GM18507 (cell line): ENCODE results near the gene MAP4K1.
A peak's percentile ranks its signal among the peaks of the same experiment; 100 is the strongest.
"Not testable (repeated sequence)": the region's sequence is repeated elsewhere in the genome, so short reads cannot be mapped to it uniquely, and the experiment has no call there.

ENCODE experiments used
- DNase-seq: peaks from one replicate; pipeline ENCODE4 v3.0.0; 2011; ENCODE audit warnings: low read depth; ENCODE audit not compliant: insufficient read length; ENCODE audit errors: extremely low spot score
- FAIRE-seq: peaks from 2 replicates; lab custom pipeline; 2011; peaks lifted over from hg19 to GRCh38; lab: Jason Lieb, UNC

Gene MAP4K1

GRCh38 chr19:38554676-38555141, 63.0 kb downstream of the MAP4K1 start:
- DNase-seq, result no peak
- peak; percentile 77 for FAIRE-seq

- not testable (repeated sequence) for DNase-seq, FAIRE-seq
Observed at GRCh38 chr19:38553239-38553638, 64.5 kb downstream of the MAP4K1 start.

GRCh38 chr19:38551450-38551813, 66.3 kb downstream of the MAP4K1 start:
- DNase-seq, result peak; percentile 54
- peak; percentile 96 for FAIRE-seq

GRCh38 chr19:38550376-38550775, 67.4 kb downstream of the MAP4K1 start:
- FAIRE-seq, result no peak
- no peak for DNase-seq

GRCh38 chr19:38549942-38550341, 67.8 kb downstream of the MAP4K1 start:
- FAIRE-seq (no peak), DNase-seq (no peak)

- DNase-seq (no peak), FAIRE-seq (no peak)
Observed at GRCh38 chr19:38549061-38549460, 68.7 kb downstream of the MAP4K1 start.

GRCh38 chr19:38547421-38547820, 70.3 kb downstream of the MAP4K1 start:
- no peak for DNase-seq
- no peak for FAIRE-seq

GRCh38 chr19:38545596-38545995, 72.2 kb downstream of the MAP4K1 start:
- FAIRE-seq (no peak), DNase-seq (no peak)

- peak; percentile 25 for DNase-seq
- peak; percentile 26 for FAIRE-seq
Observed at GRCh38 chr19:38544569-38545315, 73.0 kb downstream of the MAP4K1 start.

GRCh38 chr19:38543807-38544568, 73.8 kb downstream of the MAP4K1 start:
- FAIRE-seq (peak; percentile 86), DNase-seq (peak; percentile 48)

- no peak for FAIRE-seq
- DNase-seq, result no peak
Observed at GRCh38 chr19:38543286-38543806, 74.4 kb downstream of the MAP4K1 start.

- DNase-seq (no peak), FAIRE-seq (no peak)
Observed at GRCh38 chr19:38542040-38542439, 75.7 kb downstream of the MAP4K1 start.

GRCh38 chr19:38539751-38540150, 78.0 kb downstream of the MAP4K1 start:
- no peak for FAIRE-seq
- no peak for DNase-seq

GRCh38 chr19:38538793-38539528, 78.8 kb downstream of the MAP4K1 start:
- DNase-seq (no peak), FAIRE-seq (peak; percentile 92)

- FAIRE-seq (no peak), DNase-seq (no peak)
Observed at GRCh38 chr19:38538386-38538785, 79.4 kb downstream of the MAP4K1 start.
